Measurements from ENCODE around the gene INPP5J. TPM values are rescaled to one million over a fixed set of nuclear protein-coding genes. Genes with fewer than 3 reads are reported as not detected.

The INPP5J gene
- total and polyA plus RNA-seq, 2 of the 13 experiments (the other 11 are each of a cell fraction or from before 2014, with no cell fraction given) = 0.24 to 1.1 TPM

DNA sequence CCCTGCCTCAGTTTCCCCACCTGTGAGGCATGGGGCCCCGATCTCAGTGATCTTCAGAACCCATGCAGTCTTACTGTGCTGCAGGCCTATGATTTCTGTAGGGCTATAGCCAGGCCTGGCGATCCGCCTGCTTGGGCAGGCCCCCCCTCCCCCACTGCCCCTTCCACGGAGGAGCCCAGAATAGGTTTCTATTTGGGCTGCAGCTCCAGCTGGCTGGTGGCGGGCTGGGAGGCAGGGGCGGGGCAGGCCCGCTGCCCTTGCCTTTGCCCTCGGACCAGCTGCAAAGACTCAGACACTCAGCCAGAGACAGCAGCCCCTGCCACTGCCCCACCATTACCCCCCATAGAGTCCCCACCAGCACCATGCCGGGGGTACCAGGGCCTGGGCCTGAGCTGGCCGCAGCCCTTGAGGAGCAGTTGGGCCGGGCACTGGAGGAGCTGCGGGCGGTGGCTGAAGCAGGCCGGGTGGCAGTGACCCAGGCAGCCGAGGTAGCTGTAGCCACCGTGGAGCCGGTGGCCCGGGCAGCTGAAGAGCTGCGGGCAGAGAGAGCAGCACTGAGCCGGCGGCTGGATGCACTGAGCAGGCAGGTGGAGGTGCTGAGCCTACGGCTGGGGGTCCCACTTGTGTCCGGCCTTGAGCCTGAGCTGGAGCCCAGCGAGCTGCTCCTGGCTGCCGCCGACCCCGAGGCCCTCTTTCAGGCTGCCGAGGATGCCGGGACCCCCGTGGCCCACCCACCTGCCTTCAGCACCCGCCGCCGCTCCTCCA is 29.5 kb upstream of the INPP5J start:
- BruUV-seq (replicated peaks) = no TSS peak
- no peak for FAIRE-seq

DNA sequence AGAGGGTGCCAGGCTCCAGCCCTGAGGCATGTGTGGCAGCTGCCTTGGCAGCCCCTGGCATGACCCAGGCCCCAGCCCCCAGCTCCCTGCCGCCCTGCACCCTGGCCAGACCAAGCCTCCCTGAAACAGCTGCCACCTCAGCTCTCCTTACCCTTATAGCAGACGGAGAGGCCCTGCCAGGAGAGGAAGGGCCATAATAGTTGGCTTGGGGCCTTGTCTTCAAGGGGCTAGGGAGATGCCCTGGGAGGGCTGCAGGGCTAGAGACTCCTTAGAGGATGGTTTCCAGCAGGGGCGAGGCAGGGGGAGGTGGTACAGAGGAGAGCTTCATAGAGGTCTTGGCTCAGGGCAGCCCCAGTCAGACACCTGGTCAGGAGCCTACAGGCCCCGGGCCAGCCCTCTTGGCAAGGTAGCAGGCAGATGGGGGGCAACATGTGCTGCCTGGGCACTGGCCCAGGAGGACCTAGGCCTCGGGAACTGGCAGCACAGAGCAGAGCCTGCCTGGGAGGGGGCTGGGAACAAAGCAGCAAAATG is 28.7 kb upstream of the INPP5J start:
- no TSS peak for BruUV-seq (replicated peaks)
- CTCF ChIA-PET (ENCODE audit: low intra/inter-chr PET ratio, low total read pairs) = no interaction called here
- POLR2A ChIA-PET = no interaction called here
- Histone ChIP-seq H3K27ac (ENCODE audit: extremely low read length, insufficient read depth, low read length) (no peak overlapping the region), H3K4me1 (ENCODE audit: insufficient read depth, low read length) (no peaks in the 10 kb centered on the region), H3K36me3 (replicated peaks in 1 of 2; ENCODE audit: control insufficient read depth in 1 of 2, insufficient read depth in 2 of 2, low read length in 2 of 2) (peaks cover 42 to 56% of the 10 kb centered on the region in 2 experiments), H3K4me3 (replicated peaks in 1 of 3; ENCODE audit: insufficient read depth in 1 of 3, low read depth in 2 of 3, low read length in 3 of 3) (no peak overlapping the region), H3K4me2 (ENCODE audit: low read depth, low read length) (no peak overlapping the region), H3K9me3 (ENCODE audit: low read length) (no peaks in the 10 kb centered on the region), H4K20me1 (ENCODE audit: insufficient read depth, low read length) (no peaks in the 10 kb centered on the region), H2AFZ (ENCODE audit: low read length) (no peak overlapping the region), H3K9ac (ENCODE audit: insufficient read depth, low read depth, low read length) (no peak overlapping the region), H3K79me2 (ENCODE audit: insufficient read depth, low read length) (no peaks in the 10 kb centered on the region), H3K27me3 (ENCODE audit: control insufficient read depth in 1 of 2, insufficient read depth in 2 of 2, low read length in 2 of 2) (no peaks in the 10 kb centered on the region)
- in situ Hi-C loops (cut with HindIII; ENCODE audit: extremely low pct_ligation_motif_present, low pct_unique_long_range_greater_than_20kb) = no loop called here
- WGBS (ENCODE audit: low lambda C conversion rate) = 100% methylated on average over 1 of the region's 5 CpGs
- intact Hi-C loops (cut with micrococcal nuclease; ENCODE audit: unreplicated experiment) = no loop called here
- FAIRE-seq (no peak), DNase-seq (ENCODE audit: low spot score) (no peak), ATAC-seq (no peak)
- TF ChIP-seq YEATS4 (CRISPR knock-in tag; IDR thresholded peaks at IDR 0.05; ENCODE audit: borderline replicate concordance) (no peak), NRL (CRISPR knock-in tag; IDR thresholded peaks at IDR 0.05; ENCODE audit: borderline replicate concordance) (no peak), ZMYM2 (CRISPR knock-in tag; IDR thresholded peaks at IDR 0.05) (no peak), MYC (CRISPR knock-in tag; IDR thresholded peaks at IDR 0.05; ENCODE audit: borderline replicate concordance) (no peak), KAT8 (CRISPR knock-in tag; IDR thresholded peaks at IDR 0.05) (no peak), ZBTB38 (CRISPR knock-in tag; IDR thresholded peaks at IDR 0.05) (no peak), DNMT1 (CRISPR knock-in tag; IDR thresholded peaks at IDR 0.05) (no peak), RFX1 (IDR thresholded peaks at IDR 0.05) (no peak), CHCHD3 (CRISPR knock-in tag; IDR thresholded peaks at IDR 0.05) (no peak), ZNF83 (CRISPR knock-in tag; IDR thresholded peaks at IDR 0.05; ENCODE audit: borderline replicate concordance) (no peak), CBX2 (IDR thresholded peaks at IDR 0.05; ENCODE audit: low read depth, low read length) (no peak), CBX2 (CRISPR knock-in tag; IDR thresholded peaks at IDR 0.05; ENCODE audit: low read depth) (no peak)
- TF ChIP-seq, protein P1, sequence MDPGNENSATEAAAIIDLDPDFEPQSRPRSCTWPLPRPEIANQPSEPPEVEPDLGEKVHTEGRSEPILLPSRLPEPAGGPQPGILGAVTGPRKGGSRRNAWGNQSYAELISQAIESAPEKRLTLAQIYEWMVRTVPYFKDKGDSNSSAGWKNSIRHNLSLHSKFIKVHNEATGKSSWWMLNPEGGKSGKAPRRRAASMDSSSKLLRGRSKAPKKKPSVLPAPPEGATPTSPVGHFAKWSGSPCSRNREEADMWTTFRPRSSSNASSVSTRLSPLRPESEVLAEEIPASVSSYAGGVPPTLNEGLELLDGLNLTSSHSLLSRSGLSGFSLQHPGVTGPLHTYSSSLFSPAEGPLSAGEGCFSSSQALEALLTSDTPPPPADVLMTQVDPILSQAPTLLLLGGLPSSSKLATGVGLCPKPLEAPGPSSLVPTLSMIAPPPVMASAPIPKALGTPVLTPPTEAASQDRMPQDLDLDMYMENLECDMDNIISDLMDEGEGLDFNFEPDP (CRISPR knock-in tag; conservative IDR thresholded peaks at IDR 0.05) = no peak
- TF ChIP-seq, protein P2, sequence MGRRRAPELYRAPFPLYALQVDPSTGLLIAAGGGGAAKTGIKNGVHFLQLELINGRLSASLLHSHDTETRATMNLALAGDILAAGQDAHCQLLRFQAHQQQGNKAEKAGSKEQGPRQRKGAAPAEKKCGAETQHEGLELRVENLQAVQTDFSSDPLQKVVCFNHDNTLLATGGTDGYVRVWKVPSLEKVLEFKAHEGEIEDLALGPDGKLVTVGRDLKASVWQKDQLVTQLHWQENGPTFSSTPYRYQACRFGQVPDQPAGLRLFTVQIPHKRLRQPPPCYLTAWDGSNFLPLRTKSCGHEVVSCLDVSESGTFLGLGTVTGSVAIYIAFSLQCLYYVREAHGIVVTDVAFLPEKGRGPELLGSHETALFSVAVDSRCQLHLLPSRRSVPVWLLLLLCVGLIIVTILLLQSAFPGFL (CRISPR knock-in tag; IDR thresholded peaks at IDR 0.05) = no peak
- TF ChIP-seq, protein P3, sequence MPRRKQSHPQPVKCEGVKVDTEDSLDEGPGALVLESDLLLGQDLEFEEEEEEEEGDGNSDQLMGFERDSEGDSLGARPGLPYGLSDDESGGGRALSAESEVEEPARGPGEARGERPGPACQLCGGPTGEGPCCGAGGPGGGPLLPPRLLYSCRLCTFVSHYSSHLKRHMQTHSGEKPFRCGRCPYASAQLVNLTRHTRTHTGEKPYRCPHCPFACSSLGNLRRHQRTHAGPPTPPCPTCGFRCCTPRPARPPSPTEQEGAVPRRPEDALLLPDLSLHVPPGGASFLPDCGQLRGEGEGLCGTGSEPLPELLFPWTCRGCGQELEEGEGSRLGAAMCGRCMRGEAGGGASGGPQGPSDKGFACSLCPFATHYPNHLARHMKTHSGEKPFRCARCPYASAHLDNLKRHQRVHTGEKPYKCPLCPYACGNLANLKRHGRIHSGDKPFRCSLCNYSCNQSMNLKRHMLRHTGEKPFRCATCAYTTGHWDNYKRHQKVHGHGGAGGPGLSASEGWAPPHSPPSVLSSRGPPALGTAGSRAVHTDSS (CRISPR knock-in tag; conservative IDR thresholded peaks at IDR 0.05) = no peak

More for the DNA sequence above, 29.5 kb upstream of the INPP5J start:
- TF ChIP-seq MED13 (CRISPR knock-in tag; IDR thresholded peaks at IDR 0.05) = no peak
- H3K4me2 ChIP-seq (ENCODE audit: low read depth, low read length) = no peak overlapping the region
- in situ Hi-C loops (cut with HindIII; ENCODE audit: extremely low pct_ligation_motif_present, low pct_unique_long_range_greater_than_20kb) = no loop called here
- H3K9me3 ChIP-seq (ENCODE audit: low read length) = no peaks in the 10 kb centered on the region
- H3K4me3 ChIP-seq (replicated peaks in 1 of 3; ENCODE audit: insufficient read depth in 1 of 3, low read depth in 2 of 3, low read length in 3 of 3) = no peak overlapping the region
- peaks cover 48 to 62% of the 10 kb centered on the region in 2 experiments for H3K36me3 ChIP-seq (replicated peaks in 1 of 2; ENCODE audit: control insufficient read depth in 1 of 2, insufficient read depth in 2 of 2, low read length in 2 of 2)
- no peaks in the 10 kb centered on the region for H3K4me1 ChIP-seq (ENCODE audit: insufficient read depth, low read length)
- CTCF ChIA-PET (ENCODE audit: low intra/inter-chr PET ratio, low total read pairs) = no interaction called here
- H3K79me2 ChIP-seq (ENCODE audit: insufficient read depth, low read length) = no peaks in the 10 kb centered on the region
- ATAC-seq (no peak), DNase-seq (ENCODE audit: low spot score) (no peak)
- POLR2A ChIA-PET = no interaction called here
- H3K9ac ChIP-seq (ENCODE audit: insufficient read depth, low read depth, low read length) = no peak overlapping the region
- no peaks in the 10 kb centered on the region for H4K20me1 ChIP-seq (ENCODE audit: insufficient read depth, low read length)
- intact Hi-C loops (cut with micrococcal nuclease; ENCODE audit: unreplicated experiment) = no loop called here
- WGBS (ENCODE audit: low lambda C conversion rate) = 90% methylated on average over 10 of the region's 33 CpGs
- no peak overlapping the region for H3K27ac ChIP-seq (ENCODE audit: extremely low read length, insufficient read depth, low read length)
- H2AFZ ChIP-seq (ENCODE audit: low read length) = no peak overlapping the region
- H3K27me3 ChIP-seq (ENCODE audit: control insufficient read depth in 1 of 2, insufficient read depth in 2 of 2, low read length in 2 of 2) = no peaks in the 10 kb centered on the region
